Measurements from ENCODE around the gene NDFIP1. TPM values are rescaled to one million over a fixed set of nuclear protein-coding genes. Genes with fewer than 3 reads are reported as not detected.

NDFIP1 gene
- total and polyA plus RNA-seq, 2 of the 8 experiments (the other 6 are each of a cell fraction or from before 2014, with no cell fraction given): 8.8 to 27.1 TPM

- no peak for TF ChIP-seq JUND (IDR thresholded peaks at IDR 0.05; ENCODE audit: low read length)
- TF ChIP-seq POLR2AphosphoS5 (IDR thresholded peaks at IDR 0.05; ENCODE audit: low read depth, low read length): no peak
- TF ChIP-seq SIX5 (IDR thresholded peaks at IDR 0.05; ENCODE audit: low read depth, low read length): no peak
- TF ChIP-seq SP2 (IDR thresholded peaks at IDR 0.05; ENCODE audit: low read length): no peak
- TF ChIP-seq HDAC6 (IDR thresholded peaks at IDR 0.05; ENCODE audit: low read depth, low read length): no peak
- TF ChIP-seq BCL11A (IDR thresholded peaks at IDR 0.05; ENCODE audit: low read depth in 2 of 2, low read length in 2 of 2): no peak
Observed at GRCh38 chr5:142182840-142183239, 74.3 kb downstream of the NDFIP1 start (continued).
